ENCODE data around the gene SMPDL3B.

DNA sequence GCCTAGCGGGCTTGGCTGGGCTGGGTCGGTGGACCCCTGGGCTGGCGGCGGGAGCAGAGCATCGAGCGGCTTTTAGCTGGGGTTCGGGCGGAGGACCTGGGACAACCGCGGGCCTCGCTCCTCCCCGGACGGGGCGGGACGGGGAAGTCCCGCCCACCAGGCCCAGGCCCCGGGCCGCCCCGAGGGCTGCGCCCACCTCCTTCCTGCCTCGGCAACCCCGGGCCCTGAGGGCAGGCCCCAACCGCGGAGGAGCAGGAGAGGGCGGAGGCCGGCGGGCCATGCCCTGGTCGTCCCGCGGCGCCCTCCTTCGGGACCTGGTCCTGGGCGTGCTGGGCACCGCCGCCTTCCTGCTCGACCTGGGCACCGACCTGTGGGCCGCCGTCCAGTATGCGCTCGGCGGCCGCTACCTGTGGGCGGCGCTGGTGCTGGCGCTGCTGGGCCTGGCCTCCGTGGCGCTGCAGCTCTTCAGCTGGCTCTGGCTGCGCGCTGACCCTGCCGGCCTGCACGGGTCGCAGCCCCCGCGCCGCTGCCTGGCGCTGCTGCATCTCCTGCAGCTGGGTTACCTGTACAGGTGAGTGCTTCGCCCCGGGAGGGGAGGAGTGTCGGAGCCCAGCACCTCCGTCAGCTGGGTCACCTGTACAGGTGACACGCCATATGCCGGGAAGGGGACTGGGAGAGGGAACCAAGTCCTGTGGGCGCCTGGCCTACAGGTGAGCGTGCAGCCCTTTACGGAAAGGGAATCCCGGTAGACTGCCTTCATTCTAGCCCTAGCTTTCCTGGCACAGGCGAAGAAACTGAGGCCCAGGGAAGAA is 25.2 kb downstream of the SMPDL3B start, which contains the start of gene XKR8:
- TF ChIP-seq POLR2AphosphoS5 (IDR thresholded peaks at IDR 0.05; ENCODE audit: low read depth, low read length): no peak
- no peak for TF ChIP-seq TAF1 (IDR thresholded peaks at IDR 0.05; ENCODE audit: low read depth, low read length)
- no peak for TF ChIP-seq POLR2A (IDR thresholded peaks at IDR 0.05; ENCODE audit: low read depth, low read length)

All from GM12891 (cell line).